Body of pancreas (tissue), 4 donors: ENCODE data around the gene LRRC63. TPM values are rescaled to one million over a fixed set of nuclear protein-coding genes. Genes with fewer than 3 reads are reported as not detected.

Experiments
- ATAC-seq: fragments of 150-250 bp; one replicate; pipeline ENCODE4 v1.9.1; 2016
- DNase-seq, 4 donors: peaks; one replicate each; pipeline ENCODE4 v3.0.0-alpha.2; 2019
- H3K27ac ChIP-seq, 4 donors: fragments of 200-600 bp; sonication (generic); 1 replicate in 3 of 4; 2 replicates in 1 of 4; pipeline versions ENCODE4 v1.5.1 to v1.6.1; 2016 to 2019; ENCODE audit warnings: mild to moderate bottlenecking in 1 of 4, mixed read lengths in 1 of 4, moderate library complexity in 1 of 4
- H3K27me3 ChIP-seq, 2 donors: fragments of 200-600 bp; sonication (generic); one replicate each; pipeline ENCODE4 v1.6.0; 2016; ENCODE audit warnings: mild to moderate bottlenecking in 1 of 2
- H3K36me3 ChIP-seq, 2 donors: fragments of 200-600 bp; sonication (generic); replicated peaks in 1 of 2; 2 replicates each; pipeline ENCODE4 v1.5.1; 2016; ENCODE audit warnings: low read depth in 2 of 2; ENCODE audit not compliant: insufficient read depth in 1 of 2
- H3K4me1 ChIP-seq: fragments of 200-600 bp; sonication (generic); one replicate; pipeline ENCODE4 v1.6.0; 2016
- H3K4me3 ChIP-seq, 2 donors: fragments of 200-600 bp; sonication (generic); 1 replicate in 1 of 2; 2 replicates in 1 of 2; pipeline ENCODE4 v1.5.1; 2016 to 2019
- H3K9me3 ChIP-seq, 3 donors: fragments of 200-600 bp; sonication (generic); 1 replicate in 2 of 3; 2 replicates in 1 of 3; pipeline ENCODE4 v1.5.1; 2016
- CTCF ChIP-seq, 7 experiments: fragments of 450-650 bp in 4 of 7; fragments of 200-600 bp in 3 of 7; sonication (generic) in 3 of 7; IDR thresholded peaks; one replicate each; pipeline ENCODE4 v1.5.1; 2016 to 2019; ENCODE audit warnings: antibody characterized with exemption in 7 of 7
- POLR2A ChIP-seq, 3 donors: fragments of 450-650 bp; IDR thresholded peaks; one replicate each; pipeline ENCODE4 v1.6.1; 2016; ENCODE audit warnings: antibody characterized with exemption in 3 of 3, mild to moderate bottlenecking in 2 of 3
- WGBS, 2 donors: methylation state at CpG; one replicate each; pipeline ENCODE4 v1.1.5; 2017; 5-methylcytosine and 5-hydroxymethylcytosine counted together
- intact Hi-C: fragments of 100-400 bp; cut with DNase I; formaldehyde crosslinking; loops from one replicate; pipeline ENCODE4 v1.15.1; 2023
- total RNA-seq, 2 donors: library from RNA; depleted of rRNA; stranded (reverse); fragments of >200 nt; gene quantifications; one replicate each; pipeline ENCODE4 v1.1.0, GENCODE V29; 2016

LRRC63 gene
- total RNA-seq, 2 donors from 2014 or later = not detected

GRCh38 chr13:46170268-46170667 lies 41.5 kb upstream of the LRRC63 start:
- 35 to 52% methylated on average over 7 of the region's 7 CpGs for WGBS, 2 donors
- Histone ChIP-seq H3K4me3 (no peak overlapping the region), H3K36me3 (no peaks in the 10 kb centered on the region), H3K9me3 (no peaks in the 10 kb centered on the region), H3K27me3 (no peaks in the 10 kb centered on the region), H3K4me1 (no peaks in the 10 kb centered on the region), H3K27ac (no peak overlapping the region)
- peak in 3 of 4 donors; percentile 10 to 63 (median 32) for DNase-seq
- intact Hi-C loops = no loop called here
- TF ChIP-seq CTCF (IDR thresholded peaks at IDR 0.05) (no peak), POLR2A (IDR thresholded peaks at IDR 0.05) (no peak)
- no peak for ATAC-seq

GRCh38 chr13:46170687-46171086 lies 41.0 kb upstream of the LRRC63 start:
- ATAC-seq = no peak
- 50 to 70% methylated on average over 3 of the region's 3 CpGs for WGBS, 2 donors
- Histone ChIP-seq H3K27ac (no peak overlapping the region), H3K4me1 (no peaks in the 10 kb centered on the region), H3K4me3 (no peak overlapping the region), H3K9me3 (no peaks in the 10 kb centered on the region), H3K27me3 (no peaks in the 10 kb centered on the region), H3K36me3 (no peaks in the 10 kb centered on the region)
- DNase-seq = no peak
- intact Hi-C loops = no loop called here
- TF ChIP-seq CTCF (IDR thresholded peaks at IDR 0.05) (no peak), POLR2A (IDR thresholded peaks at IDR 0.05) (no peak)

GRCh38 chr13:46171217-46171616 lies 40.5 kb upstream of the LRRC63 start:
- WGBS, 2 donors = 67 to 71% methylated on average over 4 of the region's 4 CpGs
- intact Hi-C loops = no loop called here
- H3K4me3 ChIP-seq = no peak overlapping the region
- H3K36me3 ChIP-seq = no peaks in the 10 kb centered on the region
- no peak for ATAC-seq
- no peaks in the 10 kb centered on the region for H3K9me3 ChIP-seq
- H3K27me3 ChIP-seq = no peaks in the 10 kb centered on the region
- TF ChIP-seq POLR2A (IDR thresholded peaks at IDR 0.05) = no peak
- no peak for TF ChIP-seq CTCF (IDR thresholded peaks at IDR 0.05)
- H3K27ac ChIP-seq = no peak overlapping the region
- DNase-seq = no peak
- H3K4me1 ChIP-seq = no peaks in the 10 kb centered on the region

DNA sequence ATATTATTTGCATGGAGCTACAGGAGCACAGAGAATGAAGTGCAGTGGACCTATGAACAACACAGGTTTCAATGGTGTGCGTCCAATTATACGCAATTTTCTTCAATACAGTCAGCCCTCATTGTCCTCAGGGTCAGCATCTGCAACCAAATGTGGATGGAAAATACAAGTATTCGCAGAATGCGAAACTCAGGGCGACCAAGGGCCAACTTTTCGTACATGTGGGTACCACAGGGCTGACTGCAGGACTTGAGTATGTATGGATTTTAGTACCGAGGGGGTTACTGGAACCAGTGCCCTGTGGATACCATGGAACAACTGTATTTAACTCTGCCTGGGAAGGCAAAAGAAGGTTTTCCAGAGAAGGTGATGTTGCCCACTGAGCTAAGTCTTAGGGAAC lies 40.0 kb upstream of the LRRC63 start:
- TF ChIP-seq POLR2A (IDR thresholded peaks at IDR 0.05) (no peak), CTCF (IDR thresholded peaks at IDR 0.05) (no peak)
- Histone ChIP-seq H3K4me1 (no peaks in the 10 kb centered on the region), H3K9me3 (no peaks in the 10 kb centered on the region), H3K27me3 (no peaks in the 10 kb centered on the region), H3K4me3 (no peak overlapping the region), H3K27ac (peak overlapping the region in 1 of 4 donors; percentile 12), H3K36me3 (no peaks in the 10 kb centered on the region)
- 88% methylated on average over 7 of the region's 7 CpGs for WGBS, 2 donors
- ATAC-seq (no peak), DNase-seq (no peak)
- intact Hi-C loops = no loop called here

DNA sequence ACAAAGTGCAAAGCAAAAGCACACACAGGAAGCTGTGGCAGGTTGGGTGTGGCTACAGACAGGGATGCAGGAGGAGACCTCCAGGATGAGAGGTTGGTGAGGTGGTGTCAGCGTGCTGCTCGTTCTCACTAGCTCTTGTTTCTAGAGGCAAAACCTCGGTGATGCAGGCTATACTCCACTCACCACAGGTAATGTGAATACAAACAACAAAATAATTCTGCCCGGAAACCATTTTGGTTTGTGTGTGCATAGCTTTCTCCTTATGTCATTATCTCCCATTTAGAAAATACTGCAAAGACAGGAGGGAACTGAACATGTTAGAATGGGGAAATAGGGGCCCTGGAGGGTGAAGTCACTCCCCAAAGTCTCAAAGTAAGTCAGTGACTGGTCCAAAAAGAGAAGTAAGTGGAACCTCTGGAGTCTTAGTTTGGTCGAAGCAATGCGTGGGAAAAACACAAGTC lies 39.2 kb upstream of the LRRC63 start:
- H3K9me3 ChIP-seq = no peaks in the 10 kb centered on the region
- DNase-seq = peak in 1 of 4 donors; percentile 28
- no peaks in the 10 kb centered on the region for H3K36me3 ChIP-seq
- peak overlapping the region in 1 of 4 donors; percentile 12 for H3K27ac ChIP-seq
- TF ChIP-seq POLR2A (IDR thresholded peaks at IDR 0.05) (no peak), CTCF (IDR thresholded peaks at IDR 0.05) (no peak)
- 59 to 63% methylated on average over 6 of the region's 6 CpGs for WGBS, 2 donors
- H3K27me3 ChIP-seq = no peaks in the 10 kb centered on the region
- ATAC-seq = no peak
- H3K4me1 ChIP-seq = no peaks in the 10 kb centered on the region
- intact Hi-C loops = no loop called here
- H3K4me3 ChIP-seq = no peak overlapping the region
